IMR-90 (cell line): ENCODE data around the gene GSE1. TPM values are rescaled to one million over a fixed set of nuclear protein-coding genes. Genes with fewer than 3 reads are reported as not detected.

Source experiments
- ATAC-seq: fragments of 200-7000 bp; cut with Tn5 transposase; 2 replicates; pipeline ENCODE4 v1.9.1; 2020; ENCODE audit warnings: low read depth, mild to moderate bottlenecking, moderate library complexity
- BruUV-seq: library from RNA; stranded (reverse); fragments of 400-500 nt; replicated peaks from 2 replicates; lab custom pipeline; 2021; lab: Mats Ljungman, UMichigan
- CTCF ChIA-PET: fragments of 300-600 bp; formaldehyde crosslinking; extraction: SDS; loops from one replicate; lab custom pipeline; 2021; ENCODE audit warnings: antibody characterized with exemption; lab: Yijun Ruan, JAX
- POLR2A ChIA-PET: fragments of 300-600 bp; sonication (Branson Sonifier 250); formaldehyde crosslinking; loops from one replicate; lab custom pipeline; 2022; ENCODE audit warnings: antibody characterized with exemption; ENCODE audit not compliant: unreplicated experiment; lab: Charles Lee
- DNase-seq: peaks from one replicate; pipeline ENCODE4 v3.0.0; 2013
- H2AFZ ChIP-seq: replicated peaks from 2 replicates; pipeline ENCODE3; 2013; ENCODE audit warnings: low read length, mild to moderate bottlenecking; ENCODE audit not compliant: poor library complexity
- H2AK5ac ChIP-seq: 2 replicates; pipeline ENCODE4 v1.6.1; 2013; ENCODE audit warnings: low read depth, low read length, inconsistent platforms
- H2AK9ac ChIP-seq: replicated peaks from 2 replicates; pipeline ENCODE3; 2013; ENCODE audit warnings: mild to moderate bottlenecking, low read depth, low read length, moderate library complexity; ENCODE audit not compliant: poor library complexity
- H2BK120ac ChIP-seq: 2 replicates; pipeline ENCODE4 v1.6.1; 2013; ENCODE audit warnings: low read depth, low read length, inconsistent platforms
- H2BK15ac ChIP-seq: 3 replicates; pipeline ENCODE4 v1.6.1; 2013; ENCODE audit warnings: low read depth, low read length, inconsistent platforms
- H2BK20ac ChIP-seq: 2 replicates; pipeline ENCODE4 v1.6.1; 2013; ENCODE audit warnings: low read depth, mild to moderate bottlenecking, inconsistent platforms, low read length, moderate library complexity
- H2BK5ac ChIP-seq: 2 replicates; pipeline ENCODE4 v1.6.1; 2013; ENCODE audit warnings: mild to moderate bottlenecking, low read depth, low read length, inconsistent platforms; ENCODE audit not compliant: poor library complexity, severe bottlenecking
- H3K14ac ChIP-seq: replicated peaks from 2 replicates; pipeline ENCODE4 v1.6.1; 2013; ENCODE audit warnings: low read depth, low read length, inconsistent platforms
- H3K18ac ChIP-seq: 2 replicates; pipeline ENCODE4 v1.6.1; 2013; ENCODE audit warnings: low read depth, low read length, control low read depth
- H3K23ac ChIP-seq: 2 replicates; pipeline ENCODE4 v1.6.1; 2013; ENCODE audit warnings: low read depth, low read length, inconsistent platforms
- H3K27ac ChIP-seq: 2 replicates; pipeline ENCODE4 v1.5.1; 2013; ENCODE audit warnings: mild to moderate bottlenecking, control low read depth, low read length; ENCODE audit not compliant: insufficient read depth
- H3K27me3 ChIP-seq: 2 replicates; pipeline ENCODE4 v1.6.1; 2013; ENCODE audit warnings: low read length; ENCODE audit not compliant: control insufficient read depth, insufficient read depth
- H3K36me3 ChIP-seq: 2 replicates; pipeline ENCODE4 v1.6.1; 2013; ENCODE audit warnings: low read length, mixed read lengths; ENCODE audit not compliant: control insufficient read depth, insufficient read depth
- H3K4ac ChIP-seq: 2 replicates; pipeline ENCODE4 v1.6.1; 2013; ENCODE audit warnings: low read depth, low read length, inconsistent platforms
- H3K4me1 ChIP-seq: 2 replicates; pipeline ENCODE4 v1.6.1; 2013; ENCODE audit warnings: low read length, mixed read lengths; ENCODE audit not compliant: control insufficient read depth, insufficient read depth
- H3K4me2 ChIP-seq: 2 replicates; pipeline ENCODE4 v1.6.1; 2013; ENCODE audit warnings: low read depth, mild to moderate bottlenecking, control low read depth, low read length, moderate library complexity
- H3K4me3 ChIP-seq: 2 replicates; pipeline ENCODE4 v1.5.1; 2013; ENCODE audit warnings: low read depth, mild to moderate bottlenecking, control low read depth, low read length, moderate library complexity; ENCODE audit not compliant: insufficient read depth
- H3K56ac ChIP-seq: 2 replicates; pipeline ENCODE4 v1.6.1; 2013; ENCODE audit warnings: low read length, inconsistent platforms; ENCODE audit not compliant: insufficient read depth; ENCODE audit errors: extremely low read depth
- H3K79me1 ChIP-seq, 2 experiments: 2 replicates each; pipeline ENCODE4 v1.6.1; 2013; ENCODE audit warnings: low read length in 2 of 2, inconsistent platforms in 1 of 2, low read depth in 1 of 2
- H3K9ac ChIP-seq: 2 replicates; pipeline ENCODE4 v1.6.1; 2013; ENCODE audit warnings: low read depth, low read length, control low read depth
- H3K9me1 ChIP-seq: 2 replicates; pipeline ENCODE4 v1.6.1; 2013; ENCODE audit warnings: low read length, inconsistent platforms; ENCODE audit not compliant: insufficient read depth
- H3K9me3 ChIP-seq: 2 replicates; pipeline ENCODE4 v1.6.1; 2013; ENCODE audit warnings: low read length; ENCODE audit not compliant: control insufficient read depth, insufficient read depth
- H4K20me1 ChIP-seq: 2 replicates; pipeline ENCODE4 v1.6.1; 2013; ENCODE audit warnings: low read length, inconsistent platforms; ENCODE audit not compliant: insufficient read depth
- H4K5ac ChIP-seq: 2 replicates; pipeline ENCODE4 v1.6.1; 2013; ENCODE audit warnings: mild to moderate bottlenecking, low read depth, low read length, control low read depth
- H4K8ac ChIP-seq, 2 experiments: 2 replicates each; pipeline ENCODE4 v1.6.1; 2013; ENCODE audit warnings: low read depth in 2 of 2, low read length in 2 of 2, control low read depth in 1 of 2, inconsistent platforms in 1 of 2
- H4K91ac ChIP-seq: 2 replicates; pipeline ENCODE4 v1.6.1; 2013; ENCODE audit warnings: low read depth, low read length, inconsistent platforms; ENCODE audit not compliant: insufficient read depth
- BHLHE40 ChIP-seq: fragments of 150-350 bp; IDR thresholded peaks from 2 replicates; pipeline ENCODE4 v1.6.1; 2016; ENCODE audit warnings: mild to moderate bottlenecking, low read depth, low read length
- CEBPB ChIP-seq: IDR thresholded peaks from 2 replicates; pipeline ENCODE4 v1.6.1; 2012; ENCODE audit warnings: low read depth, low read length, improper control_type of control experiment
- CHD1 ChIP-seq: IDR thresholded peaks from 2 replicates; pipeline ENCODE4 v1.6.1; 2012; ENCODE audit warnings: low read depth, low read length, improper control_type of control experiment
- FOS ChIP-seq: fragments of 150-350 bp; IDR thresholded peaks from 2 replicates; pipeline ENCODE4 v1.6.1; 2016; ENCODE audit warnings: low read depth, low read length
- MAFK ChIP-seq: IDR thresholded peaks from 2 replicates; pipeline ENCODE4 v1.6.1; 2012; ENCODE audit warnings: low read depth, low read length, improper control_type of control experiment
- MAZ ChIP-seq: IDR thresholded peaks from 2 replicates; pipeline ENCODE4 v1.6.1; 2012; ENCODE audit warnings: low read depth, mild to moderate bottlenecking, low read length, improper control_type of control experiment, moderate library complexity, borderline replicate concordance
- MXI1 ChIP-seq: IDR thresholded peaks from 2 replicates; pipeline ENCODE4 v1.6.1; 2012; ENCODE audit warnings: low read depth, mild to moderate bottlenecking, low read length, moderate library complexity, borderline replicate concordance
- NFE2L2 ChIP-seq: fragments of 150-350 bp; IDR thresholded peaks from 2 replicates; pipeline ENCODE4 v1.6.1; 2016; ENCODE audit warnings: low read depth, mild to moderate bottlenecking, low read length
- POLR2A ChIP-seq: IDR thresholded peaks from 2 replicates; pipeline ENCODE4 v1.6.1; 2012; ENCODE audit warnings: mild to moderate bottlenecking, low read depth, low read length
- RAD21 ChIP-seq: IDR thresholded peaks from 2 replicates; pipeline ENCODE4 v1.6.1; 2012; ENCODE audit warnings: low read length, improper control_type of control experiment
- RCOR1 ChIP-seq: IDR thresholded peaks from 2 replicates; pipeline ENCODE4 v1.6.1; 2012; ENCODE audit warnings: mild to moderate bottlenecking, low read length, improper control_type of control experiment; ENCODE audit not compliant: insufficient replicate concordance
- RFX5 ChIP-seq: IDR thresholded peaks from 2 replicates; pipeline ENCODE4 v1.8.0; 2012; ENCODE audit warnings: low read depth, mild to moderate bottlenecking, low read length, moderate library complexity
- SMC3 ChIP-seq: fragments of 150-350 bp; IDR thresholded peaks from 2 replicates; pipeline ENCODE4 v1.6.1; 2016; ENCODE audit warnings: low read depth, mild to moderate bottlenecking, antibody characterized with exemption, low read length, moderate library complexity
- WGBS, 2 experiments: methylation state at CpG; one replicate each; pipeline versions ENCODE4 v1.1.5 to v1.1.7; 2013; ENCODE audit warnings: missing lambda C conversion rate in 2 of 2; ENCODE audit not compliant: insufficient read length in 1 of 2; ENCODE audit errors: extremely low coverage in 2 of 2; 5-methylcytosine and 5-hydroxymethylcytosine counted together
- dilution Hi-C: fragments of 300-500 bp; cut with HindIII; formaldehyde crosslinking; loops from one replicate; pipeline ENCODE4 v1.14.3; 2018; ENCODE audit warnings: low sequenced_read_pairs; ENCODE audit not compliant: unreplicated experiment
- in situ Hi-C: fragments of 300-500 bp; cut with MboI; formaldehyde crosslinking; loops from 3 replicates; pipeline ENCODE4 v1.14.3; 2019; ENCODE audit warnings: low sequenced_read_pairs, inconsistent platforms, mixed read lengths
- intact Hi-C: fragments of 100-400 bp; cut with micrococcal nuclease; formaldehyde crosslinking; loops from 2 replicates; pipeline ENCODE4 v1.10.0; 2022
- polyA plus RNA-seq, 3 experiments: library from polyadenylated mRNA; depleted of rRNA; stranded (reverse); fragments of >200 nt; gene quantifications; 2 replicates each; pipeline ENCODE4 v1.2.3, GENCODE V29; 2012; ENCODE audit warnings: low replicate concordance in 1 of 3
- total RNA-seq: library from RNA; depleted of rRNA; stranded (reverse); fragments of >200 nt; gene quantifications from 2 replicates; pipeline ENCODE4 v1.2.3, GENCODE V29; 2012
- TF ChIP-seq, protein P1 (sequence below): fragments of 150-350 bp; IDR thresholded peaks from 2 replicates; pipeline ENCODE4 v1.6.1; 2017; ENCODE audit warnings: mild to moderate bottlenecking, antibody characterized with exemption, low read length, low read depth
- TF ChIP-seq, protein P2 (sequence below): conservative IDR thresholded peaks from 2 replicates; pipeline ENCODE4 v1.5.1; 2012; ENCODE audit warnings: mild to moderate bottlenecking, low read depth, low read length, improper control_type of control experiment
- TF ChIP-seq, protein P3 (sequence below): fragments of 150-350 bp; IDR thresholded peaks from 2 replicates; pipeline ENCODE4 v1.6.1; 2016; ENCODE audit warnings: low read depth, mild to moderate bottlenecking, low read length, moderate library complexity, borderline replicate concordance

GSE1 gene
- total and polyA plus RNA-seq, 2 of the 4 experiments (the other 2 are of a cell fraction): 14.9 to 25.5 TPM

DNA sequence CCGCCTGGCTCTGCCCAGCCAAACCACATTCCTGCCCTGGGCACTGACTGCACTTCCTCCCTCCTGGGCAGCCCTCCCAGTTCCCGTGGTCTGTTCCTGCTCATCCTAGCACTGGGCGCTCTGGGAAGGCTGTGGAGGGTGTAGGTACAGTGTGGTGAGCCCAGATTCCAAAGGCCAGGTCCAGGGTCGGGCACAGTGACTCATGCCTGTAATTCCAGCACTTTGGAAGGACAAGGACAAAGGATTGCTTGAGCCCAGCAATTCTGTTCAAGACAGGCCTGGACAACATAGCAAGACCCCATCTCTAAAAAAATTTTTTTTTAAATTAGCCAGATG, 107.1 kb downstream of the GSE1 start:
- no peak overlapping the region for H2AFZ ChIP-seq
- TF ChIP-seq, protein P1, sequence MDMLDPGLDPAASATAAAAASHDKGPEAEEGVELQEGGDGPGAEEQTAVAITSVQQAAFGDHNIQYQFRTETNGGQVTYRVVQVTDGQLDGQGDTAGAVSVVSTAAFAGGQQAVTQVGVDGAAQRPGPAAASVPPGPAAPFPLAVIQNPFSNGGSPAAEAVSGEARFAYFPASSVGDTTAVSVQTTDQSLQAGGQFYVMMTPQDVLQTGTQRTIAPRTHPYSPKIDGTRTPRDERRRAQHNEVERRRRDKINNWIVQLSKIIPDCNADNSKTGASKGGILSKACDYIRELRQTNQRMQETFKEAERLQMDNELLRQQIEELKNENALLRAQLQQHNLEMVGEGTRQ: no peak
- TF ChIP-seq MAFK (no peak), BHLHE40 (no peak), NFE2L2 (no peak), CEBPB (no peak), RCOR1 (no peak), MXI1 (no peak), MAZ (no peak), RAD21 (no peak), CHD1 (no peak), RFX5 (no peak), SMC3 (no peak), POLR2A (no peak), FOS (no peak)
- TF ChIP-seq, protein P2, sequence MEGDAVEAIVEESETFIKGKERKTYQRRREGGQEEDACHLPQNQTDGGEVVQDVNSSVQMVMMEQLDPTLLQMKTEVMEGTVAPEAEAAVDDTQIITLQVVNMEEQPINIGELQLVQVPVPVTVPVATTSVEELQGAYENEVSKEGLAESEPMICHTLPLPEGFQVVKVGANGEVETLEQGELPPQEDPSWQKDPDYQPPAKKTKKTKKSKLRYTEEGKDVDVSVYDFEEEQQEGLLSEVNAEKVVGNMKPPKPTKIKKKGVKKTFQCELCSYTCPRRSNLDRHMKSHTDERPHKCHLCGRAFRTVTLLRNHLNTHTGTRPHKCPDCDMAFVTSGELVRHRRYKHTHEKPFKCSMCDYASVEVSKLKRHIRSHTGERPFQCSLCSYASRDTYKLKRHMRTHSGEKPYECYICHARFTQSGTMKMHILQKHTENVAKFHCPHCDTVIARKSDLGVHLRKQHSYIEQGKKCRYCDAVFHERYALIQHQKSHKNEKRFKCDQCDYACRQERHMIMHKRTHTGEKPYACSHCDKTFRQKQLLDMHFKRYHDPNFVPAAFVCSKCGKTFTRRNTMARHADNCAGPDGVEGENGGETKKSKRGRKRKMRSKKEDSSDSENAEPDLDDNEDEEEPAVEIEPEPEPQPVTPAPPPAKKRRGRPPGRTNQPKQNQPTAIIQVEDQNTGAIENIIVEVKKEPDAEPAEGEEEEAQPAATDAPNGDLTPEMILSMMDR: no peak
- TF ChIP-seq, protein P3, sequence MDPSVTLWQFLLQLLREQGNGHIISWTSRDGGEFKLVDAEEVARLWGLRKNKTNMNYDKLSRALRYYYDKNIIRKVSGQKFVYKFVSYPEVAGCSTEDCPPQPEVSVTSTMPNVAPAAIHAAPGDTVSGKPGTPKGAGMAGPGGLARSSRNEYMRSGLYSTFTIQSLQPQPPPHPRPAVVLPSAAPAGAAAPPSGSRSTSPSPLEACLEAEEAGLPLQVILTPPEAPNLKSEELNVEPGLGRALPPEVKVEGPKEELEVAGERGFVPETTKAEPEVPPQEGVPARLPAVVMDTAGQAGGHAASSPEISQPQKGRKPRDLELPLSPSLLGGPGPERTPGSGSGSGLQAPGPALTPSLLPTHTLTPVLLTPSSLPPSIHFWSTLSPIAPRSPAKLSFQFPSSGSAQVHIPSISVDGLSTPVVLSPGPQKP: no peak
- H3K4ac ChIP-seq: no peak overlapping the region
- H3K79me1 ChIP-seq: peaks cover 3 to 4% of the 10 kb centered on the region in 2 experiments; a peak in 1 of 4 replicates
- ChIA-PET CTCF (no interaction called here), POLR2A (no interaction called here)
- ATAC-seq (no peak), DNase-seq (no peak)
- no peaks in the 10 kb centered on the region for H3K9me3 ChIP-seq
- in situ Hi-C loops (no loop called here), intact Hi-C loops (no loop called here), dilution Hi-C loops (no loop called here)
- no CpG with 5 or more reads among the region's 4 CpGs for WGBS, 2 experiments
- H2BK120ac ChIP-seq: no peak overlapping the region
- no peak overlapping the region for H3K56ac ChIP-seq
- no peak overlapping the region for H2BK15ac ChIP-seq
- no peak overlapping the region for H3K14ac ChIP-seq
- H2BK20ac ChIP-seq: no peak overlapping the region
- H3K9me1 ChIP-seq: no peaks in the 10 kb centered on the region
- H2AK9ac ChIP-seq: peak overlapping the region; percentile 47
- no peak overlapping the region for H4K5ac ChIP-seq
- H4K8ac ChIP-seq: no peak overlapping the region
- H4K91ac ChIP-seq: no peak overlapping the region
- H3K23ac ChIP-seq: no peak overlapping the region
- H4K20me1 ChIP-seq: peaks cover 13% of the 10 kb centered on the region
- H2AK5ac ChIP-seq: no peak overlapping the region
- no peak overlapping the region for H3K18ac ChIP-seq
- H3K4me3 ChIP-seq: no peak overlapping the region
- H3K4me2 ChIP-seq: no peak overlapping the region
- H2BK5ac ChIP-seq: no peak overlapping the region
- H3K36me3 ChIP-seq: no peaks in the 10 kb centered on the region
- H3K27ac ChIP-seq: no peak overlapping the region
- TSS peak; percentile 13 for BruUV-seq
- H3K4me1 ChIP-seq: peaks cover 3% of the 10 kb centered on the region; the same call in 1 of the 2 replicates
- H3K9ac ChIP-seq: no peak overlapping the region
- H3K27me3 ChIP-seq: no peaks in the 10 kb centered on the region; the same call in 1 of the 2 replicates
